Activated T-cell treated with anti-CD3 and anti-CD28 coated beads for 4 hours (primary cell): ENCODE measurements around the gene MYO1C.
"Not testable (repeated sequence)": the region's sequence is repeated elsewhere in the genome, so short reads cannot be mapped to it uniquely, and the experiment has no call there.

Source experiments
- DNase-seq: peaks from one replicate; pipeline ENCODE4 v3.0.0-alpha.2; 2020

MYO1C gene

GRCh38 chr17:1492249-1493206, at the start of gene MYO1C:
Gene MYO1C (minus strand): TSS chr17:1492686. CDS start chr17:1492487, 199 bp downstream.
- DNase-seq, result no peak

- DNase-seq, result no peak
These were observed 49.0 kb upstream of the MYO1C start for GRCh38 chr17:1541367-1541904.

GRCh38 chr17:1539811-1540210, 47.3 kb upstream of the MYO1C start:
- no peak for DNase-seq

GRCh38 chr17:1535737-1536136, 43.3 kb upstream of the MYO1C start:
- DNase-seq, result no peak

- no peak for DNase-seq
These were observed 41.3 kb upstream of the MYO1C start for GRCh38 chr17:1533661-1534325.

- DNase-seq, result peak; percentile 6
These were observed 40.5 kb upstream of the MYO1C start for GRCh38 chr17:1532836-1533602.

GRCh38 chr17:1529863-1530262, 37.4 kb upstream of the MYO1C start:
- DNase-seq, result no peak

GRCh38 chr17:1526876-1527275, 34.4 kb upstream of the MYO1C start:
- not testable (repeated sequence) for DNase-seq

GRCh38 chr17:1522626-1523025, 30.1 kb upstream of the MYO1C start:
- DNase-seq, result no peak

GRCh38 chr17:1521086-1521640, 28.7 kb upstream of the MYO1C start:
- DNase-seq, result no peak

GRCh38 chr17:1519678-1520077, 27.2 kb upstream of the MYO1C start:
- no peak for DNase-seq

GRCh38 chr17:1518410-1518809, 25.9 kb upstream of the MYO1C start:
- DNase-seq, result no peak

- peak; percentile 94 for DNase-seq
These were observed 24.1 kb upstream of the MYO1C start, which contains the start of gene INPP5K for GRCh38 chr17:1516388-1517161. Gene INPP5K (minus strand): TSS chr17:1516612. CDS start chr17:1516499, 113 bp downstream.

GRCh38 chr17:1515640-1516387, 23.3 kb upstream of the MYO1C start:
- peak; percentile 44 for DNase-seq

- no peak for DNase-seq
These were observed 19.9 kb upstream of the MYO1C start for GRCh38 chr17:1512351-1512750.

GRCh38 chr17:1511756-1512321, 19.4 kb upstream of the MYO1C start:
- DNase-seq, result no peak

- DNase-seq, result no peak
These were observed 18.8 kb upstream of the MYO1C start for GRCh38 chr17:1511290-1511689.

- no peak for DNase-seq
These were observed 16.9 kb upstream of the MYO1C start for GRCh38 chr17:1509290-1509881.

GRCh38 chr17:1508709-1509108, 16.2 kb upstream of the MYO1C start:
- not testable (repeated sequence) for DNase-seq

- DNase-seq, result no peak
These were observed 14.3 kb upstream of the MYO1C start for GRCh38 chr17:1506649-1507267.
